HS-27A (cell line): ENCODE results near the gene DPP8.
"Not testable (repeated sequence)": the region's sequence is repeated elsewhere in the genome, so short reads cannot be mapped to it uniquely, and the experiment has no call there.

Source experiments
- DNase-seq: peaks from one replicate; pipeline ENCODE4 v3.0.0-alpha.2; 2012; ENCODE audit warnings: low read depth, missing footprints

Gene DPP8

GRCh38 chr15:65402961-65403360 lies 114.5 kb downstream of the DPP8 start:
- no peak for DNase-seq

- no peak for DNase-seq
These were observed 115.8 kb downstream of the DPP8 start for GRCh38 chr15:65401611-65402240.

- no peak for DNase-seq
These were observed 116.5 kb downstream of the DPP8 start for GRCh38 chr15:65400760-65401610.

- no peak for DNase-seq
These were observed 117.5 kb downstream of the DPP8 start for GRCh38 chr15:65399997-65400396.

- DNase-seq: no peak
These were observed 118.3 kb downstream of the DPP8 start for GRCh38 chr15:65399001-65399706.

- DNase-seq: not testable (repeated sequence)
These were observed 119.0 kb downstream of the DPP8 start for GRCh38 chr15:65398486-65398885.

GRCh38 chr15:65396965-65397317 lies 120.5 kb downstream of the DPP8 start:
- no peak for DNase-seq

- DNase-seq: no peak
These were observed 121.1 kb downstream of the DPP8 start for GRCh38 chr15:65396283-65396964.

GRCh38 chr15:65395567-65396202 lies 121.8 kb downstream of the DPP8 start:
- no peak for DNase-seq

- DNase-seq: no peak
These were observed 122.6 kb downstream of the DPP8 start for GRCh38 chr15:65394936-65395335.

- no peak for DNase-seq
These were observed 123.2 kb downstream of the DPP8 start for GRCh38 chr15:65394280-65394789.

GRCh38 chr15:65393557-65393956 lies 123.9 kb downstream of the DPP8 start:
- no peak for DNase-seq

GRCh38 chr15:65393091-65393490 lies 124.4 kb downstream of the DPP8 start:
- no peak for DNase-seq
